CD4-positive, alpha-beta T cell treated with Interleukin-1 beta for 1 hour (primary cell): ENCODE results near the gene VTA1.
"Not testable (repeated sequence)": the region's sequence is repeated elsewhere in the genome, so short reads cannot be mapped to it uniquely, and the experiment has no call there.

Experiments used
- DNase-seq, 2 donors: peaks; one replicate each; pipeline ENCODE4 v3.0.0-alpha.2; 2020 to 2022

Gene VTA1

GRCh38 chr6:142172758-142173157, 25.7 kb downstream of the VTA1 start:
- no peak for DNase-seq

- DNase-seq: no peak
Observed at GRCh38 chr6:142173980-142174379, 26.9 kb downstream of the VTA1 start.

GRCh38 chr6:142174703-142175102, 27.6 kb downstream of the VTA1 start:
- no peak for DNase-seq

- no peak for DNase-seq
Observed at GRCh38 chr6:142178129-142178528, 31.1 kb downstream of the VTA1 start.

GRCh38 chr6:142182004-142182403, 34.9 kb downstream of the VTA1 start:
- no peak for DNase-seq

- no peak for DNase-seq
Observed at GRCh38 chr6:142183351-142183750, 36.3 kb downstream of the VTA1 start.

- no peak for DNase-seq
Observed at GRCh38 chr6:142184307-142184706, 37.2 kb downstream of the VTA1 start.

- DNase-seq: no peak
Observed at GRCh38 chr6:142185641-142186040, 38.6 kb downstream of the VTA1 start.

- no peak for DNase-seq
Observed at GRCh38 chr6:142187209-142187608, 40.1 kb downstream of the VTA1 start.

- DNase-seq: not testable (repeated sequence)
Observed at GRCh38 chr6:142188341-142188740, 41.3 kb downstream of the VTA1 start.

- no peak for DNase-seq
Observed at GRCh38 chr6:142189057-142189456, 42.0 kb downstream of the VTA1 start.

GRCh38 chr6:142192343-142192742, 45.3 kb downstream of the VTA1 start:
- DNase-seq: no peak

- DNase-seq: no peak
Observed at GRCh38 chr6:142193621-142194020, 46.6 kb downstream of the VTA1 start.

- no peak for DNase-seq
Observed at GRCh38 chr6:142195862-142196541, 48.9 kb downstream of the VTA1 start.

- DNase-seq: no peak
Observed at GRCh38 chr6:142200846-142201628, 54.0 kb downstream of the VTA1 start.

- peak; percentile 19 to 51 for DNase-seq
Observed at GRCh38 chr6:142207265-142207877, 60.3 kb downstream of the VTA1 start.

- no peak for DNase-seq
Observed at GRCh38 chr6:142210606-142211005, 63.5 kb downstream of the VTA1 start.

GRCh38 chr6:142213402-142213801, 66.3 kb downstream of the VTA1 start:
- DNase-seq: no peak

GRCh38 chr6:142218446-142218845, 71.4 kb downstream of the VTA1 start:
- no peak for DNase-seq

- no peak for DNase-seq
Observed at GRCh38 chr6:142222022-142222421, 75.0 kb downstream of the VTA1 start.

GRCh38 chr6:142223938-142224337, 76.9 kb downstream of the VTA1 start:
- no peak for DNase-seq

GRCh38 chr6:142225115-142225514, 78.1 kb downstream of the VTA1 start:
- DNase-seq: no peak

GRCh38 chr6:142225552-142225951, 78.5 kb downstream of the VTA1 start:
- no peak for DNase-seq

GRCh38 chr6:142226731-142227130, 79.7 kb downstream of the VTA1 start:
- DNase-seq: no peak
